Stimulated activated CD4-positive, alpha-beta T cell treated with anti-CD3 and anti-CD28 coated beads, Interleukin-1b, Interleukin-23, amount 100 ng/mL, for 48 hours (primary cell): ENCODE data around the gene ADAMTS18.
A peak's percentile ranks its signal among the peaks of the same experiment; 100 is the strongest.
"Not testable (repeated sequence)": the region's sequence is repeated elsewhere in the genome, so short reads cannot be mapped to it uniquely, and the experiment has no call there.

Experiments
- DNase-seq: peaks from one replicate; pipeline ENCODE4 v3.0.0-alpha.2; 2020

ADAMTS18 gene

DNA sequence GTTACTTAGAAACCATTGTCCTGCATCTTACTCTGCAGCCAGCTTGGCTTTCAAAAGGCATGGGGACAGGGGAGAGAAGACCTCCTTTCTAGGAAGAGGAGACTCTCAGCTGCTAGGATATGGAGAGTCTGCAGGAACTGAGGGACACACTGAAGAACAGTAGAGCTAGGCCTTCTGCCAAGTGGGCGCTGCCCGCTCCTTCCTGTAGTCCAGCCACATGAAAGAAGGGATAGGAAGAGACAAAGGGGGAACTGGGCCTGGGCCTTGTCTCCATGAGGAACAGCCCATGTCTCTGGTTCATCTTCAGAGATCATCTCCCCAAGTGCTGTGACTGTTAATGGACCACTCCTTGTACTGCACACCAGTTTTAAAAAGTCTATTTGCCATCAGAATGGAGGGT, 157.3 kb downstream of the ADAMTS18 start:
- DNase-seq = no peak

DNA sequence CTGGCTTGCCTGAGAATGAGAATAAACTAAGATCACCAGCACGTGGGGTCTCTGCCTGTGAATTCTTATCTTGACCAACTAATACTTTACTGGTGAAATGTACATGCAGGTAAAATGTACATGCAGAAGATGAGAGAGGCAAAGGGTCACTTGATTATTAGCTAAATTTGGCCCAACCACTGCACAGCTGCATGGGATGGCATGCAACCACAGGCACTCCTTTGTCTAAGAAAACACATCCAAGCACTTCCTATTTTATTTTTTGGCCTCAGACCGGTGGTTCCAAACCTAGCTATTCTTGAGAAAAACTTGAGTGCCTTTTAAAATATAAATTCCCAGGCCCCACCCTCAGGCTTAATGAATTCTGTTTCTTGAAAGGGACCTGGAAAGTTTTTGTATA, 157.7 kb downstream of the ADAMTS18 start:
- no peak for DNase-seq

DNA sequence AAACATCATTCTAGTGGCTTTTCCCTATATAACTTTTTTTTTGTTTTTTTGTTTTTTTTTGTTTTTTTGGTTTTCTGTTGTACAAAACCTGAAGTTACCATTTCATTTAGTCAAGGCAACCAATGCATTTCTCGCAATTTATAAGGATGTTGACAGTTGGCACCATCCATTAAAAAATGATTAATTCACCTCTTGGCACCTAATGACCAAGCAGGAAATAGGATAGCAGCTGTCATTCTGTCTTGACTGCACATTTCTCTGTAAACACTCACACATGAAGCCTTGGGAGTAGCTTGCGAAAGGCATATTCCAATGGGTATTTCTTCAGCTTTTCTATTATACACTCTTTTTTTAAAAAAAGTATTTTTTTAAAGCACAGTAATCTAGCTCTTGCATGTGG, 158.2 kb downstream of the ADAMTS18 start:
- DNase-seq = no peak

DNA sequence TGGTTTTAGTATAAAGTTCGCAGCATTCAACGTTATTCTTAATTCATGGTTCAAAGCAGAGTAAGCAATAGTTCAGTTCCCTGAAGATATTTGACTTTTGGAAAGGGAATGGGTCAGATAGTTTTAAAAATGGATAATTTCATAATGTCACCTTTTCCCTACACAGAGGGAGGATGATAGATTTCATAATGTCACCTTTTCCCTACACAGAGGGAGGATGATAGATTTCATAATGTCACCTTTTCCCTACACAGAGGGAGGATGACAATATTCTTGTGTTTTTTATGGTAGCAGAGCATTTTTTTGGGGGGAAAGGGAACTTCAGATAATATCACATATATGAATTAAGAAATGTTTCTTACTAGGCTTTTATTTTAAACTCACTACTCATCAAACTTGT, 159.5 kb downstream of the ADAMTS18 start:
- DNase-seq = not testable (repeated sequence)

DNA sequence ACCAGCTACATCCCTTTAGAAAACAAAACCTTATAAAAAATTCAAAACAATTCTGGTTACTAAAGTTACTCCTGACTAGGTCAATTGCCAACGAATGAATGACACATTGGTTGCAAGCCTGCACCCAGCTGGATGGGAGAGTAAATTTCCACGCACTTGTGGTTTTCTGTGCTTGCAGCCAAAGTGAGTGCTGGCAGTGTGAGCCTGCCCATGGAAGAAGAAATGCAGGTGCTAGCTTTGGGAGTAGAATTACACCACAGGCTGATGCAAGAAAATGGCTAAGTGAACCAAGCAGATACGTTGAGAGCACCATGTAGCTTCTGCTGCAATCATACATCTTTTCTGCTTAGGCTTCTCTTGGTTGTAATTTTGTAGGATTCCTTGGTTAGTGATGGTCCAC, 161.0 kb downstream of the ADAMTS18 start:
- DNase-seq = no peak

DNA sequence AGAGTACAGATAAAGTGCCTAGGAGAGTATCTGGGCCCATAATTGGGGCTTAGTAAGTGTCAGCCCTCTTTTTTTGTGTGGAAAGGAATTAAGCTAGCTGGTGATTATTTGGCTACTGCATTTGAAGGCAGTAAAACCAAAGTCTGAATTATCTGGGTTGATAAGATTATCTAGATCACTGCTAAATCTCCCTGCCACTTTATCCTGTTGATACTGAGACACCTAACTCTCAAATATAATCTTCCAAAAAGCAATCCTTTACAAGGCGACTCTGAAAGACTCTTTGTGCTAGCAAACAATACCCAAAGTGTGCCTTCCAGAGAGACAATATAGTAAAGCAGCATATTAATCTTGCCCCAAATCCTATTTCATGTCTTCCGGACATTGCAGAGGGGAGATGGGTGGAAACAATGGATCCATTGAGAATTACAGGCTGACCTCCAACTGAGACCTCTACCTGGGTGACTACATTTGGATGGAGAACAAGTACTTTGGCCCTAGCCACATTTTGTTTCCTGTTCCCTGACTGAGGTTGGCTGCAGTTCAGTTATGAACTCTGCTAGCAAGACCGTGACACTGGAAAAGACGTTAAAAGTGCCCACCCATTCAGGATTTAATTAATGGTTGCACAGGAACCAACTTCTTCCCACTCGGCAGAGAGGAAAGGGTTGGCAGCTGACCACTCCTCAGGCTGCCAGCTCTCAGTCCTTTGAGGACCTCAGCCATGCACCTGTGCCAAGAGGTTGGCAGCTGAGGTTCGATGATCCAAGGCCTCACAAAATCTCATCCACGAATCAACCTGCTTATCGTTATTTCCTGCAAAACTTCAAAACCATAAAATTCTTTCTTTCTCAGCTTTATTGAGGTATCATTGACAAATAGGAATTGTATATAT, 163.1 kb downstream of the ADAMTS18 start:
- no peak for DNase-seq

DNA sequence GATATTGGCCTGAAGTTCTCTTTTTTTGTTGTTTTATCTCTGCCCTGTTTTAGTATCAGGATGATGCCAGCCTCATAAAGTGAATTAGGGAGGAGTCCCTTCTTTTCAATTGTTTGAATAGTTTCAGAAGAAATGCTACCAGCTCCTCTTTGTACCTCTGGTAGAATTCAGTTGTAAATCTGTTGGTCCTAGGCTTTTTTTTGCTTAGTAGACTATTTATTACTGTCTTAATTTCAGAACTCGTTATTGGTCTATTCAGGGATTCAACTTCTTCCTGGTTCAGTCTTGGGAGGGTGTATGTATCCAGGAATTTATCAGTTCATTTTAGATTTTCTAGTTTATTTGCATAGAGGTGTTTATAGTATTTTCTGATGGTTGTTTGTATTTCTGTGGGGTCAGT, 168.6 kb downstream of the ADAMTS18 start:
- not testable (repeated sequence) for DNase-seq

DNA sequence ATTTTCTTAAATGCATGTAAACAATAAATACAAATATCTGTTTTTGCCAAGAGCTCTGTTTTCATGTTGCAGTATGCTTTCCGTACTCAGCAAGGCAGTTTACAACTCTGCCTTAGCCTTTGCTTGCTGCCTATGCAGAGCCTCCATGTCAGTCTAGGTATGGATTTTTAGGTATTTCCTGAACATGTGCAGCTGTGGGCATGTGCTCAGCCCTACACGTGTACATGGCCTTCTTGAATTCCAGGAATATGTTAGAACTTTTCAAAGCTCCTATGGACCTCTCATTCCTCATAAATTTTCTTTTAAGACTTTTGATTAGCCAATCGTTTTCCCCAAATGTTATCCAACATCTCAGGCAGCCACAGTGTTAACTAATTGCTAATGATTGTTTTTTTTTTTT, 171.9 kb downstream of the ADAMTS18 start:
- DNase-seq = no peak

DNA sequence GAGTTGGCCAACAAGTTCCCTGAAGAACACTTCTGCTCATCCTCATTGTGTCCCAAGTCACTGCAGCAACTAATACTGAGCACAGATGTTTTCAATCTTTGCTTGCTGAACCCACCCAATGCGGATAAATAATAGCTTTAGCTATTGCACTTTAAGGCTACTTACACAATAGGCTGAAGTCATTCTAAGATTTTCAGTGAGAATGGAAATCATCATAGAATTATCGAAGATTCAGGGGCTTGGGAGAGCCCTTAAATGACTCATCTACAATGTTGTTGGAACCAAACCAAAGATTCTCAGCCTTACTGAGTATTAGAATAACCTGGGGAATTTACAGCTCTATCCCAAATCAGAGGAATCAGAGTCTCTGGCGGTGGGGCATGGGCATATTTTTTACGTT, 184.4 kb downstream of the ADAMTS18 start:
- DNase-seq = no peak

DNA sequence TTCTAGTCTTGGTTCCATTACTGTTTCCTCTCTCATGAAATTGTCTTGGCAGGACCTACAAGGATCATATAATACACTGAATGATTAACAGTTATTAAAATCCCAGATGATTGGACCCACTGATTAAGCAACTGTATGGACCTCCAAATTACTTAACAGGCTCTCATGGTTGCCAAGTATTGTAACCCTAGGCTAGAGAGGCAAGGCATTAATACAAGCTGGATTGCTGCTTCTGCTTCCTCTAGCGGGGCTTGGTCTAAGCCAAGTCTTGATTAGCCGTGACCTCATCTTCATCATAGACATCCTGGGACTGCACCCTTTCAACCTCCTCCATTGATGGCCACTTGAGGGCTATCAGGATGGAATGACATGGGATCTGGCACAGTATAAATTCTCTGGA, 188.7 kb downstream of the ADAMTS18 start:
- no peak for DNase-seq

DNA sequence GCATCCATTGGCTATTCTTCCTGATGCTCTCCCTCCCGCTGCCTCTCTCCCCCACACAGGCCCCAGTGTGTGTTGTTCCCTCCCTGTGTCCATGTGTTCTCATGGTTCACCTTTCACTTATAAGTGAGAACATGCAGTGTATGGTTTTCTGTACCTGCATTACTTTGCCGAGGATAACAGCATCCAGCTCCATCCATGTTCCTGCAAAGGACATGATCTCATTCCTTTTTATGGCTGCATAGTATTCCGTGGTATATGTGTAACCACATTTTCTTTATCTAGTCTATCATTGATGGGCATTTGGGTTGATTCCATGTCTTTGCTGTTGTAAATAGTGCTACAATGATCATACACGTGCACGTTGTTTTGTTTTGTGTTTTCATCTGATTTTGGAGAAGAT, 192.4 kb downstream of the ADAMTS18 start:
- DNase-seq = not testable (repeated sequence)

DNA sequence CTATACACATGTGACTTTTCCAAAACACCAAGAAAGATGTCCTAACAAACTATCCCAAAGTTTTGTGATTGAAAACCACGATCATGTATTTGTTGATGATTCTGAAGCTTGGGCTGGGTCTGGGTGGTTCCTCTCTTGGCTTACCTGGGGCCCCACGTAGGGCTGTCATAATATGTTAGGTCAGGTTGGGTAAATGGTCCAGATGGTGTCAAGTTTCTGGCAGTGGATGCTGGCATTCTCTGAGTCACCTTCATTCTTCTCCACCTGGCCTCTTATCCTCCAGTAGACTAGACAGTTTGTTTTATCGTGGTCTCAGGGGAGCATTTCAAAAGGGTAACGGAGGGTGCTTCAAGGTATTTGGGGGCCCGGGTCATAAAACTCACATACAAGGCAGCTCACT, 196.2 kb downstream of the ADAMTS18 start:
- no peak for DNase-seq

DNA sequence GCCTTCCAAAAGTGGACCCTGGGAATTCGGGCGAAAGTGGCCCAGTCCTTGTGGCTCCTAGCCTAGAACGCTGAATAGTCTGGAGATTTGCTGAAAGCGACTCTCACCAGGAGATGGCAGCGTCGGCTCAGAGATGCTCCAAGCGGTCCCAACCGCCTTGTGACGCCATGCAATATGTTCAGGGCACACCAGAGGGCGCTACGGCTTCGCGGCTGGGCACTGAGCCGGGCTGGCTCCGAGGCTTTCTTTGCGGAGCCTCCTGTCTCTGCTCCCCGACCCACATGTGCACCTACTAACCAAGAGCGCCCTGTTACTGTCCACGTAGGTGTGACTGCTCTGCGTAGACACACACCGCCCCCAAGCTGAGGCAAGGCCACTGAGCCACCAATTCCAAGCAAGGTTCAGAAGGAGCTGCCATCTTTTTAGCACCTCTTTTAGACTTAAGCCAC, 198.7 kb downstream of the ADAMTS18 start:
- peak; percentile 86 for DNase-seq

DNA sequence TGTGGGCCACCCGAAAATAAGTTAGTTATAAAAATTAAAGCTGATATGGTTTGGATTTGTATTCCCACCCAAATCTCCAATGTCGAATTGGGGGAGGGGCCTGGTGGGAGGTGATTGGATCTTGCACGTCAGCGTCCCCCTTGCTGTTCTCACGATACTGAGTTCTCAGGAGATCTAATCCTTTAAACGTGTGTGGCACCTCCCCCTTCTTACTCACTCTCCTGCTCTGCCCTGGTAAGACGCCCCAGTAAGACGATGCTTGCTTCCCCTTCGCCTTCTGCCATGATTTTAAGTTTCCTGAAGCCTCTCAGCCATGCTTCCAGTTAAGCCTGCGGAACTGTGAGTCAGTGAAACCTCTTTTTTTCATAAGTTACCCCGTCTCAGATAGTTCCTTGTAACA, 200.2 kb downstream of the ADAMTS18 start:
- no peak for DNase-seq

DNA sequence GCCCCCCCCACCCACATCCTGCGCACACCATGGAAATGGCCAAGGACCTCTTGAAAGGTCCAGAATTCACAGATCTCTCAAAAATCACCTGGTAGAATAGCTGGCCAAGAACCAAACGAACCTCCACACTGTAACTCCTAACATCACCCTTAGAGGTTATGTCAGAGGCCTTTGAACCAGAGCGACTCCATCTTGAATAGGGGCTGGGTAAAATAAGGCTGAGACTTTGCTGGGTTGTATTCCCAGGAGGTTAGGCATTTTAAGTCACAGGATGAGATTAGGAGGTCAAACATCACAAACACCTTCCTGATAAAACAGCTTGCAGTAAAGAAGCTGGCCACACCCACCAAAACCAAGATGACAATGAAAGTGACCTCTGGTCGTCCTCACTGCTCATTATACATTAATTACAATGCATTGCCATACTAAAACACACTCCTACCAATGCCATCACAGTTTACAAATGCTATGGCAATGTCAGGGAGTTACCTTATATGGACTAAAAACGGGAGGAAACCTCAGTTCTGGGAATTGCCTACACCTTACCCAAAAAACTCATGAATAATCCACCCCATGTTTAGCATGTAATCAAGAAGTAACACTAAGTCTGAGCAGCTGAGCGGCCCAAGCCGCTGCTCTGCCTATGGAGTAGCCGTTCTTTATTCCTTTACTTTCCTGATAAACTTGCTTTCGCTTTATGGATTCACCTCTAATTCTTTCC, 200.9 kb downstream of the ADAMTS18 start:
- no peak for DNase-seq
